AG20443 (cell line): Measurements from ENCODE around the gene AP2A2.
"Not testable (repeated sequence)": the region's sequence is repeated elsewhere in the genome, so short reads cannot be mapped to it uniquely, and the experiment has no call there.

Source experiments
- DNase-seq: peaks from one replicate; pipeline ENCODE4 v3.0.0; 2012; ENCODE audit warnings: low spot score, mixed read lengths

The AP2A2 gene

DNA sequence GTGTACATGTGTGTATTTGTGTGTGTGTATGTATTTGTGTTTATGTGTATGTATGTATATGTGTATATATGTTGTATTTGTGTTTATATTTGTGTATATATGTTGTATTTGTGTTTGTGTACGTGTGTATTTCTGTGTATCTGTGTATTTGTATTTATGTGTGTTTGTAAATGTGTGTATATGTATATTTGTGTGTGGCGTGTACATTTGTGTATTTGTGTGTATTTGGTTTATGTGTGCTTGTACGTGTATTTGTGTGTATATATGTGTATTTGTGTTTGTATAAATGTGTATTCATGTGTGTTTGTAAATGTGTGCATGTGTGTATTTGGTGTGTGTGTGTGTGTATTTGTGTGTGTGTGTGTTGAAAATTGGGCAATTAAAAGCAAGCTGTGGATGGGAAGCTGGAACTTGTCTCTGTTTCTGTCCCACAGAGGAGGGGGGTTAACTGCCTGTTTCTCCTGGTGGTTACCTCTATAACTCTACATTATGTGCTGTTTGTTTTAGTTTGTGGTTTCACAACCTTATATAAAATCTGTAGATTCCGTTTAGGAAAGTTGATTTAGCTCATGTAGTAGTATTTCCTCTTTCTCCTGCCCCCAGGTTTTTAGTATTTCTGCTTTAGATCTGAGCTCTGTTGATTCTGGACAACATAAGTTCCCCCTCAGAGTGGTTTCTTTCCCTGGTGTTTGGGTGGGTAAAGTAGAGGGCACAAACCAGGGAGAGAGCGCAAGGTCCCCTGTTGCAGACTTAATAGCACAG lies 28.9 kb downstream of the AP2A2 start:
- no peak for DNase-seq

GRCh38 chr11:955154-956063 lies 29.7 kb downstream of the AP2A2 start:
- no peak for DNase-seq

DNA sequence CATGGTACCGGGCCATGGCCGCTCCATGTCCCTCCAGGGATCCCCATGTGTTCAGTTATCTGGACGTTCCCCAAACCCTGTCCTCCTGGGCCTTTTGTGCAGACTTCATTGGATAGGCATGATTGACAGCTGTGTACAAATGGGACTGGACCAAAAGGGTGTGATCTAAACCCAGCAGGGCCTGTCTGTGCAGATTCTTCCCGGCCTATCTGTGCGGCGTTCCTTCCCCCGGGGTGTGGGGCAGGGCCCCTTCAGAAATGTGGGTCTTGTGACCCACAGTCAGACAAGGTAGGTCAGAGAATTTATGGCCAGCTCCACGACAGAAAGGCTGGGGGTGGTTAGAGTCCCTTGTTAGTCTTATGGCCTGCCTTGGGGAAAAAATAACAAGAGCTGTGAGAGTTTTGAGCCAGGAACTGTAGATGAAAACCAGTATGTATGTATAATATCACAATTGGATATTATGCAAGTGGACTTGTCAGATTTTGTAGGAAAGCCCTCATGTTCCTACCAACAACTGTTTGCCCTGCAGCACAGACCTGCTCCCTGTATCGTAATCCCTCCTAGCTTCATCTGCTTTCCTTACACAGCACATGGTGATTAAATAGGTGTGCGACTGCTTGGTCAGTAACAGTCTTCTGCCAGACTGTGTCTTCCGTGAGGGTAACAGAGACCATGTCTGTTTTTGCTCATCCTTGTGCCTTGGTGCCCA lies 31.7 kb downstream of the AP2A2 start:
- no peak for DNase-seq

- no peak for DNase-seq
Measured at GRCh38 chr11:958101-958500, 32.4 kb downstream of the AP2A2 start.

DNA sequence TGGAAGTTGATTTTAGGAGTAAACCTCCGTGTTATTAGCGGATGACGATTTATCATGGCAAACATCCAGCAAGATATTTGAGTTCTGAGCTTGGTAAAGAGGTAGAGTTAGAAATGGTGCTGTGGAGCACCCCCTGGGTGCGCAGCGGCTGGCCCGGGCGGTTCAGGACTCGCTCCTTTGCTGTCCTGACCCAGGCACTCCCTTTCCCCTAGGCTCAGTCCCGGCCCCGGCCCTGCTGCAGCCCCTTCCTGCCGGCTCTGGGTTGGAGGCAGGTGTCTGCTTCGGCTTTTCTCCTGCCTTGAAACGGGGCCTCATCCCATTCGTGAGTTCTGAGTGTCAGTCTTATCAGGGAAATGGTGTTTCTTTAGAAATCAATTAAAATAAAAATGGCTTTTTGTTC lies 33.4 kb downstream of the AP2A2 start:
- DNase-seq: no peak

GRCh38 chr11:959608-960007 lies 33.9 kb downstream of the AP2A2 start:
- DNase-seq: no peak

DNA sequence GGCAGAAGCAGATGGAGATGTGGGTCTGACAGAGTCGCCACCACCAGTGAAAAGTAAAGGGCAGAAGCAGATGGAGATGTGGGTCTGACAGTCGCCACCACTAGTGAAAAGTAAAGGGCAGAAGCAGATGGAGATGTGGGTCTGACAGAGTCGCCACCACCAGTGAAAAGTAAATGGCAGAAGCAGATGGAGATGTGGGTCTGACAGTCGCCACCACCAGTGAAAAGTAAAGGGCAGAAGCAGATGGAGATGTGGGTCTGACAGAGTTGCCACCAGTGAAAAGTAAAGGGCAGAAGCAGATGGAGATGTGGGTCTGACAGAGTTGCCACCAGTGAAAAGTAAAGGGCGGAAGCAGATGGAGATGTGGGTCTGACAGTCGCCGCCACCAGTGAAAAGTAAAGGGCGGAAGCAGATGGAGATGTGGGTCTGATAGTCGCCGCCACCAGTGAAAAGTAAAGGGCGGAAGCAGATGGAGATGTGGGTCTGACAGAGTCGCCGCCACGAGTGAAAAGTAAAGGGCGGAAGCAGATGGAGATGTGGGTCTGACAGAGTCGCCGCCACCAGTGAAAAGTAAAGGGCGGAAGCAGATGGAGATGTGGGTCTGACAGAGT lies 35.7 kb downstream of the AP2A2 start:
- DNase-seq: not testable (repeated sequence)

DNA sequence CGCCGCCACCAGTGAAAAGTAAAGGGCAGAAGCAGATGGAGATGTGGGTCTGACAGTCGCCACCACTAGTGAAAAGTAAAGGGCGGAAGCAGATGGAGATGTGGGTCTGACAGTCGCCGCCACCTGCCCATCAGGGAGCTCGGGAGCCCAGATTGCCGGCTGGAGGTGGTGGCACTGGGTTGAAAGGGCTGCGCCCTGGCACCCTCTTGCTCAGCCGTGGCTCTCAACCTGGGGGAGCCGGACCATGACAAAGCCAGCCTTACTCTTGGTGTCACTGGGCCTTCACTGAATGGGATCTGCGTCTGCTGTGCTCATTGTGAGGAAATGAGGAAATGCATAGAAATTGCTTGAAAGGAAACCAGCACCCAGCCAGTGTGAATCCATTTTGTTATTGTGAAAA lies 36.3 kb downstream of the AP2A2 start:
- no peak for DNase-seq

GRCh38 chr11:962688-963087 lies 37.0 kb downstream of the AP2A2 start:
- no peak for DNase-seq

- DNase-seq: no peak
Measured at GRCh38 chr11:963852-964251, 38.2 kb downstream of the AP2A2 start.

DNA sequence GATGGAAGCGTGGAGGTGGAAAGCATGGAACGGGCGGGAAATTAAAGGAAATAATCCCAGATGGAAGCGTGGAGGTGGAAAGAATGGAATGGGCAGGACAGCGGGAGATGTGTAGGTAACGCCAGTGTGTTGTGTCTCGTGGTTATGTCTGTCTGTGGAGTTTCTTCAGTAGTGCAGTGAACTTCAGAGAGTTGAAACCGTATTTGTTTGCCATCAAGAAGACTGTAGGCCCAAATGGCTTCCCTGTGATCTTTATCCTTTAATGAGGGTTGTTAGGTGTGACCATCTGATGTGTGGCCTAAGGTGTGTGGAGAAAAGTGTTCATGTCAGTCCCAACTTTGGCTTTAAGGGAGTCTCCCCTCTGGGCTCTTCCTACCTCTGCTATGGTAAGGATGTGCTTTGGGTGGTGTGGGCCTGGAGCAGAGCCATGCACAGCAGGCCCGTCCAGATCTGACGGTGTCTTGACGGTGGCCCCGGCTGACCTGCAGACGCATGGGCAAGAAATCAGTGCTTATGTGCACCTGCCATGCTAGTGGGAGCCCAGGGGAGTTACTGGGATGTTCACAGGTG lies 39.6 kb downstream of the AP2A2 start:
- no peak for DNase-seq

DNA sequence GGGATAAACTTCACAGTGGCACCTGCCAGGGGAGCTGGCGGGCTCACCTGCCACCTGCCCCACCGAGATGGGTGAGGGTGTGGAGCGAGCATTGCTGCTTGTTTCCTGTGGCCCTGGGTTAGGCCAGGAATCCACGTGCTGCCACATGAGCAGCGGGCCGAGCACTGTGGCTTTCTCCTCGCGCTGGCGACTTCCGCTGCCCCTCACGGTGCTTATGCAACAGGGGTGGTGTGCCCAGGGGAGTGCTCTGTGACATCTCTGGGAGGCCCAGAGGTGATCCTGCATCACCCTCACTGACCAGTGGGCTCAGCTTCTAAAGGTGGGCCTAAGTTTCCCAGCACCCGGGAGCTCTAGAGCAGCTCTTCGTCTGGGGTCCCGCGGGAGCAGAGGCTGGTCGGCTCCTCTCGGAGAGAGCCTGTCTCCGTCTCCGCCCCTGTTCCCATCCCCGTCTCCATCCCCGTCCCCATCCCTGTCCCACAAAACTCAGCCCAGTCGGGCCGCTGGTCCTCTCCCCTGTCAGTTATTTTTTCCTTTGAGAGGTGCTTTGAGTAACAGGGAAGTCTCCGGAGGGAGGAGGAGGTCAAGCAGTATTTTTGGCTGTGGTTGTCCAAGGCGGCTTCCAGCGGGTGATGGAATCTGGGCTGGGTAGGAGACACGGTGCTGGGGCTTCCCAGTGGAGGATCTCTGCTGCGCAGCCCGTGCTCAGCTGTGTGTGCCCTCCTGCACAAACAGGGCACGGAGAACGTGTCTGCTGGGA lies 42.5 kb downstream of the AP2A2 start:
- DNase-seq: no peak

GRCh38 chr11:968822-969221 lies 43.2 kb downstream of the AP2A2 start:
- no peak for DNase-seq

- DNase-seq: no peak
Measured at GRCh38 chr11:969651-970205, 44.1 kb downstream of the AP2A2 start.

DNA sequence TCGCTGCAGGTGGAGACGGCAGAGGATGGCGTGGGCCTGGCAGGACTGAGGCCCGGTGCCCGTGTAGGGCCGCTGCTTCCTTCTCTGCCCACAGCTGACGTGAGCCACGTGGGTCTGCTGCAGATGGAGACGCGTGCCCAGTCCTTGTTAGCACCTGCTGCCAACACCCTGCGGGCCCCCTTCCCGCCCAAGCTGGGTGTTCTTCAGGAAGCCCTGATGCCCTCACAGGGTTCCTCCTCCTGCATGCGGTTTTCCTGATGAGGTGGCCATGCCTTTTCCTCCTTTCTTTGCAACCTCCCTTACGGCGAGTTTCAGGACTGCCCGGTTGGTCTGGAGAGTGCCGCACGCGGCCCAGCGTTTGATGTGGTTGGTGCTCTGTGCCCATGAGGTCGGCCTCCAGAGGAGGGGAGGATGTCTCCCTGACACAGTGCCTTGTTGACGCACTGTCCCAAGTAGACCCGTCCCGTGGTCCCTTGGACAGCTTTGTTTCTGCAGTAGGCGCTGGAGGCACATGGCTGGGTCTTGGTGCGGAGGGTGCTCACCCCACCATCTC lies 44.7 kb downstream of the AP2A2 start:
- DNase-seq: no peak

- no peak for DNase-seq
Measured at GRCh38 chr11:971092-971690, 45.5 kb downstream of the AP2A2 start.

DNA sequence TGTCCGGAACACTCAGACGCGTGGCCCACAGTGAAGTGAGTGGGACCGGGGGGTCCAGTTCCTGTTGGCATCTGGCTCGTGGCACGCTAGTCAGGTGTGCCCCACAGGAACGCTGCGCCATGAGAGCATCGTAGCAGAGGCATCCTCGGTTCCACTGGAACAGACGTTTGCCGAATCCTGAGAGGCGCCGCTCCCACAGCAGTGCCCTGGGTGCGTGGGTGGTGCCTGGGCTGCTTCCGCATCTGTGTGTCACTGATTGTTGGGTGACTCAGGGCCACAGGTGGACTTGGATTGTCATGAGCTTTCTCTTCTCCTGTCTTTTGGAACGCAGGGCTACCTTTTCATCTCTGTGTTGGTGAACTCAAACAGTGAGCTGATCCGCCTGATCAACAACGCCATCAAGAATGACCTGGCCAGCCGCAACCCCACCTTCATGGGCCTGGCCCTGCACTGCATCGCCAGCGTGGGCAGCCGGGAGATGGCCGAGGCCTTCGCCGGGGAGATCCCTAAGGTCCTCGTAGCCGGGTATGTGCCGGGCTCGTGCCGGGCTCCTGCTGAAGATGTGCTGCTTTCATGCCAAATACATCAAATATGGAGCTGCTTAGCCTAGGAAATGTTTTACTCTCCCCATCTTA lies 46.2 kb downstream of the AP2A2 start:
- no peak for DNase-seq

DNA sequence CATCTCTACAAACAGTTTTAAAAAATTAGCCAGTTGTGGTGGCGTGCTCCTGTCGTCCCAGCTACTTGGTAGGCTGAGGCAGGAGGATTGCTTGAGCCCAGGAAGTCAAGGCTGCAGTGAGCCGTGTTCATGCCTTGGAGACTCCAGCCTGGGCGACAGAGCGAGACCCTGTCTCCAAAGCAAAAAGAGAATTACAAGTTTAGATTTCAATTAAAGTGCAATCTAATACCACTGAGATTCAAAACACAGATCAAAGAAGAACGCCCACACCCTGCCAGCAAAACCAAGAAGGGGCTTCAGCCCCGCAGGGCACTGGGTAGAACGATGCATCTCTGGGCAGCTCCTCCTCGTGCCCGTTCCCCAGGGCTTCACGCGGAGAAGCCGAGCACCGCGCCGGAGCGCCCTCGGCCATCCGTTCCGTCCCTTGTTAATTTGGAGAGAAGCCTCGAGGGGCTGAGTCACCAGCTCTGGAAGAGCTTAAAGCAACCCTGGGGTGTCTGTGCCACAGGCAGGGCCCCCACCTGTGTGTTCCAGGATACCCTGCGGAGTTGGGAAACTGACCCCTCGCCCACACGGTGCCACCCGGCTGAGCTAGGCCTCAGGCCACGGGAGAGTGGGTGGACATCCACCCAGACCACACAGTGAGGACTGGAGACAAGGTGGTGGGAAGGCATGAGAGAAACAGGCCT lies 47.0 kb downstream of the AP2A2 start:
- no peak for DNase-seq

DNA sequence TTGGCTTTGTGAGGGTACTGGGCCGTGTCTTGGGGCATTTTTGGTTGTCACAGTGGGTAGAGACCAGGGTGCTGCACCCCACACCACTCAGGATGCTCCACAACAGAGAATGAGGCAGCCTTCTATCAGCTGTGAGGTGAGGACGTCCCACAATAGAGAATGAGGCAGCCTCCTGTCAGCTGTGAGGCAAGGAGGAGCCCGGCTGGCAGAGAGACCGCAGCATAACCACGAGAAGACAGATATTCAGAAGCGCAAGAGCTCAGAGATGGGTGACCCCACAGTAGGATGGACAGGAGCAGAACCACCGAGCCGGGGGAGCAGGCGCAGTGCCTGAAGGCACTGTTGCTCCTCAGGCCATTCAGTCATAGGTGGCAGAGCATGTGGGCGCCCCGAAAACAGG lies 47.6 kb downstream of the AP2A2 start:
- DNase-seq: no peak
